Measurements from ENCODE around the gene TSPAN18. TPM values are rescaled to one million over a fixed set of nuclear protein-coding genes. Genes with fewer than 3 reads are reported as not detected.

The TSPAN18 gene
- total RNA-seq, 1 donor from 2014 or later = 46.4 TPM

DNA sequence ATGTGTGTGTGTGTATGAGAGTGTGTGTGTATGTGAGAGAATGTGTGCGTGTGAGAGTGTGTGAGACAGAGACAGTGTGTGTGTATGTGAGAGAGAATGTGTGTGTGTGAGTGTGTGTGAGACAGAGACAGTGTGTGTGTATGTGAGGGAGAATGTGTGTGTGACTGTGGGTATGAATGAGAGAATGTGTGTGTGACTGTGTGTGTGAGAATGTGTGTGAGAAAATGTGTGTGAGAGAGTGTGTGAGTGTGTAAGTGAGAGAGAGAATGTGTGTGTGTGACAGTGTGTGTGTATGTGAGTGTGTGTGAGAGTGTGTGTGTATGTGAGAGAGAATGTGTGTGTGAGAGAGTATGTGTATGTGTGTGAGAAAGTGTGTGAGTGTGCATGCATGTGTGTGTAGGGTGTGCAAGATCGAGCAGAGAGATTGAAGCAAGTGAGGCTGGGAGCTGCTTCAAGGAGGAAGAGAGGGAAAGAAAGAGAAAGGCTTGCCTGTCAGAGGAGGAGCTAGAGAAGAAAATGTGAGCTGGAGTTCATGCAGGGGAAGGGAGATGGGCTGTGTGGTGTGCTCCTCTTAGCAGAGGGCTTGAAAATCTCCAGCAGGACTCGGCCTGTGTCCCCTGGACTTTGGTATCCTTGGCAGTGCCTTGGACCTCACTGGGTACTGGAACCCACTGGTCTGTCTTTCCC is 251.7 kb downstream of the TSPAN18 start:
- DNase-seq (no peak), ATAC-seq (no peak)
- Histone ChIP-seq H3K36me3 (no peaks in the 10 kb centered on the region), H3K9me3 (no peaks in the 10 kb centered on the region), H3K27me3 (no peaks in the 10 kb centered on the region), H3K27ac (peak overlapping the region; percentile 68), H3K4me3 (no peak overlapping the region), H3K4me1 (peaks cover 41% of the 10 kb centered on the region)
- intact Hi-C loops (cut with DNase I) = no loop called here
- TF ChIP-seq, protein P1, sequence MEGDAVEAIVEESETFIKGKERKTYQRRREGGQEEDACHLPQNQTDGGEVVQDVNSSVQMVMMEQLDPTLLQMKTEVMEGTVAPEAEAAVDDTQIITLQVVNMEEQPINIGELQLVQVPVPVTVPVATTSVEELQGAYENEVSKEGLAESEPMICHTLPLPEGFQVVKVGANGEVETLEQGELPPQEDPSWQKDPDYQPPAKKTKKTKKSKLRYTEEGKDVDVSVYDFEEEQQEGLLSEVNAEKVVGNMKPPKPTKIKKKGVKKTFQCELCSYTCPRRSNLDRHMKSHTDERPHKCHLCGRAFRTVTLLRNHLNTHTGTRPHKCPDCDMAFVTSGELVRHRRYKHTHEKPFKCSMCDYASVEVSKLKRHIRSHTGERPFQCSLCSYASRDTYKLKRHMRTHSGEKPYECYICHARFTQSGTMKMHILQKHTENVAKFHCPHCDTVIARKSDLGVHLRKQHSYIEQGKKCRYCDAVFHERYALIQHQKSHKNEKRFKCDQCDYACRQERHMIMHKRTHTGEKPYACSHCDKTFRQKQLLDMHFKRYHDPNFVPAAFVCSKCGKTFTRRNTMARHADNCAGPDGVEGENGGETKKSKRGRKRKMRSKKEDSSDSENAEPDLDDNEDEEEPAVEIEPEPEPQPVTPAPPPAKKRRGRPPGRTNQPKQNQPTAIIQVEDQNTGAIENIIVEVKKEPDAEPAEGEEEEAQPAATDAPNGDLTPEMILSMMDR (IDR thresholded peaks at IDR 0.05) = no peak

DNA sequence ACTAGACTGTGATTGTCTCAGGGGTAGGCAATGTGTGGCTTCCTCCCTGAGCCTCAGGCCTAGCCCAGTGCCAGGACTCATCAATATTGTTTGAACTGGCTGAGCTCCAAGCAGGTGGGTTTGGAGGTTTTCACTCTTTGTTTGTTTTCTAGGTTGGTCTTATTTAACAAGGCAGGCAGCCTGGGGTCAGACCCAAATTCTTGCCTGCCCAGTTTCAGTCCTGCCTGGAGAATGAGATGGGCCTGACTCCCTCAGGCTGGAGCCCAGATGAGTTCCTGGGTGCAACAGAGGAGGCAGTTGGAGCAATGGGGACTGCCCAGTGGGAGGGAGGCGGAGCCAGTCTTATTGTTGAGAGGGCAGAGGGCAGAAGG is 252.2 kb downstream of the TSPAN18 start:
- intact Hi-C loops (cut with DNase I) = no loop called here
- H3K4me1 ChIP-seq = peaks cover 41% of the 10 kb centered on the region
- no peak overlapping the region for H3K4me3 ChIP-seq
- TF ChIP-seq, protein P1 (IDR thresholded peaks at IDR 0.05) = no peak
- H3K27ac ChIP-seq = peak overlapping the region; percentile 68
- no peaks in the 10 kb centered on the region for H3K36me3 ChIP-seq
- DNase-seq (no peak), ATAC-seq (peak; percentile 51)
- H3K9me3 ChIP-seq = no peaks in the 10 kb centered on the region
- no peaks in the 10 kb centered on the region for H3K27me3 ChIP-seq

DNA sequence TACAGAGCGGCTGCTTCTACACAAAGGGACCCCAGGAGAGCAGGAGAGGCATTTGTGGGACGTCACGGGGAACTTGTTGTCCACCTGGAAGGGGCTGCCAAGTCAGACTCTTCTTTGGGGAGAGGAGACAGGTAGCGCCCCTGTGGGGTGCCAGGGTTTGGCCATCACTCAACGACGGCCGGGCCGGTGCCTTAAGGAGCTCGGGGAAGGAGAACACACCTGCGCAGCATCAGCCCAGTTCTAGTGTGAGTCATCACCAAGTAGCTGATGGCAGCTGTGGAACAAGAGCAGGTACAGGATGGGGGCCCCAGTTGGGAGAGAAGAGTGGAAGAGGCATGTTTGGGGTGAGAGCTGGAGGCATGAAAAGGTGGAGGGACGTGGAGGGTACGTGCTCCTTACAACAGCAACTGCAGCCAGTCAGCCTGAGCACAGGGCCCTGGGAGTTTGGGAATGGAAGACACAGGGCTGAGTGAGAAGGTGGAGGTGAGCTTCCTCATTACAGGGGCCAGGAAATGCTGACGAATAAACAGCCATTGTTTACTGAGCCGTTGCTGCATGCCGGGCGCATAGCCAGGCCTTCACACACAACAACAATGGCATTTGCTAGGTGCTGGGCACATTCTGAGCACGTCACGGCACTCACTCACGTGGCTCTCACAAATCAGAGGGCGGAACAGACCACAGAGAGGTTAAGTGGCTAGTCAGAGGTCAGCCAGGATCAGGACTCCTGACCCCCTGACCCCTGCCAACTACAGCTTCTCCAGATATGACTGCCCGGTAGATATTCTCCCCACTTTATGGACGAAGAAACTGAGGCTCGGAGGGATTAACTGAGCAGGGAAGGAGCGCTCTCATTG is 253.0 kb downstream of the TSPAN18 start:
- Histone ChIP-seq H3K4me3 (no peak overlapping the region), H3K4me1 (peaks cover 41% of the 10 kb centered on the region), H3K9me3 (no peaks in the 10 kb centered on the region), H3K27me3 (no peaks in the 10 kb centered on the region), H3K36me3 (no peaks in the 10 kb centered on the region), H3K27ac (peak overlapping the region; percentile 68)
- TF ChIP-seq, protein P1 (IDR thresholded peaks at IDR 0.05) = no peak
- peak; percentile 65 for ATAC-seq
- DNase-seq = peak; percentile 84
- intact Hi-C loops (cut with DNase I) = no loop called here

DNA sequence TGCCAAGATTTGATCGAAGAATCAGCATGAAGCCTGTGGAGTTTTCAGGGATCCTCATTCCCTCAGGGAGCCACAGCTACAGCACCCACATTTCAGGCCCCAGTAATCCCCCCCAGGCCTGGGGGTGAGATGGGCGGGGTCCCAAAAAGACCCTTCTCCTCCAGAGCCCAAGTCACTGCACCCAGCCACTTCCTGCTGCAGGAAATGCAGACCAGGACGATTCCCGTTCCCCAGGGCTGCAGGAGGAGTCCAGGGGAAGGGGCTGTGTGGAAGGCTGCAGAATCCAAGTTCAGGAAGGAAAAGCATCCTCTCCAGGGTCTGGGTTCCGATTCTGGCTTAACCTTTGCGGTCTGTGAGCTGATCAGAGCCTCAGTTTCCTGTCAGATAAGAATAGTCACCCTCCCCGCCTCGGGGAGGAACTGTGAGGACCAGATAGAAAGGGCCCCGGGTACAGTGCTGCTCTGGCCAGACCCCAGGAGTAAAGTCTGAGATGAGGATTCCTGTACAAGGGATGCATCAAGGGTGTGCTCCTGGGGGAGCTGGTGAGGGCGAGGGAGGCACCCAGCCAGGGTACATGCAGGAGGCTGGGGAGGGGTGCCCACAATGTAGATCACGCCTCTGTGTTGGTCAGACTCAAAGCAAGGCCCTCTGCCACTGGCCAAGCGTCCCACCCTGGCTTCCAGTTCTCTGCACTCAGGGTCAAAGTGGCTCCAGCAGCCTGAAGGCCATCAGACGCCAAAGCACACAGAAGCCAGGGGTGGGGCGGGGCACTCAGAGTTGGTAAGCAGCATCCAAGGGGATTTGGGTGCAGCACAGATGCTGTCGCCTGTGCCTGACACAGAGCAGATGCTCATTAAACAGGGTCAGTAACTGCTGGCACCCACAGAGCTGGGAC is 254.0 kb downstream of the TSPAN18 start:
- H3K4me1 ChIP-seq = peaks cover 41% of the 10 kb centered on the region
- DNase-seq = peak; percentile 30
- intact Hi-C loops (cut with DNase I) = no loop called here

More for the DNA sequence above, 254.0 kb downstream of the TSPAN18 start:
- Histone ChIP-seq H3K27ac (no peak overlapping the region), H3K27me3 (no peaks in the 10 kb centered on the region), H3K36me3 (no peaks in the 10 kb centered on the region), H3K9me3 (no peaks in the 10 kb centered on the region), H3K4me3 (no peak overlapping the region)
- no peak for ATAC-seq
- TF ChIP-seq, protein P1 (IDR thresholded peaks at IDR 0.05) = no peak

Other genes starting within 250 kb of the TSPAN18 start
- gene CD82, start 161.3 kb upstream of the TSPAN18 start, total RNA-seq = 144 TPM
- gene TP53I11, start 223.9 kb downstream of the TSPAN18 start, total RNA-seq = 110 TPM